ENCODE data around the gene UBE2V1. TPM values are rescaled to one million over a fixed set of nuclear protein-coding genes. Genes with fewer than 3 reads are reported as not detected.

Gene UBE2V1
- polyA plus RNA-seq, 3 donors = 62.2 to 95.5 (median 71.1) TPM

- H3K9ac ChIP-seq (ENCODE audit: insufficient read depth, low read length, poor library complexity, severe bottlenecking) = peak overlapping the region; percentile 24
- H3K27me3 ChIP-seq (ENCODE audit: control insufficient read depth in 2 of 2, insufficient read depth in 2 of 2, low read length in 2 of 2) = no peaks in the 10 kb centered on the region
- intact Hi-C loops (cut with micrococcal nuclease) = no loop called here
- no peaks in the 10 kb centered on the region for H3K9me3 ChIP-seq (replicated peaks in 1 of 2; ENCODE audit: control insufficient read depth in 1 of 2, insufficient read depth in 1 of 2, low read length in 2 of 2)
- H3K4me2 ChIP-seq (replicated peaks; ENCODE audit: extremely low read depth, low read length, poor library complexity, severe bottlenecking) = no peak overlapping the region
- no peaks in the 10 kb centered on the region for H3K36me3 ChIP-seq (replicated peaks in 1 of 2; ENCODE audit: control insufficient read depth in 1 of 2, insufficient read depth in 2 of 2, low read length in 2 of 2)
- Mint-ChIP-seq H3K27ac (peak overlapping the region; percentile 84 to 92 (median 92)), H3K9me3 (peaks cover 0 to 3% (median 0%) of the 10 kb centered on the region in 7 donors), H3K4me1 (peaks cover 17% of the 10 kb centered on the region), H3K36me3 (peaks cover 0 to 4% of the 10 kb centered on the region in 2 donors), H3K27me3 (ENCODE audit: low read depth in 3 of 3) (peaks cover 0 to 5% (median 2%) of the 10 kb centered on the region in 3 donors), H3K4me3 (no peak overlapping the region)
- no peak for DNase-seq
- peaks cover 17 to 20% of the 10 kb centered on the region in 2 donors for H3K4me1 ChIP-seq (ENCODE audit: control insufficient read depth in 1 of 2, insufficient read depth in 2 of 2, low read length in 2 of 2)
- H3K27ac ChIP-seq (ENCODE audit: low read depth in 1 of 2, low read length in 2 of 2) = peak overlapping the region; percentile 68 to 81
- no peaks in the 10 kb centered on the region for H4K20me1 ChIP-seq (ENCODE audit: insufficient read depth, low read length)
- H3K4me3 ChIP-seq (replicated peaks in 1 of 3; ENCODE audit: low read depth in 2 of 3, low read length in 3 of 3) = no peak overlapping the region
- peak overlapping the region; percentile 4 for H2AFZ ChIP-seq (ENCODE audit: insufficient read depth, low read depth, low read length, poor library complexity, severe bottlenecking)
- no peaks in the 10 kb centered on the region for H3K79me2 ChIP-seq (ENCODE audit: insufficient read depth, low read length)
- whole genome bisulfite sequencing (ENCODE audit: insufficient coverage) = 88% methylated on average over 13 of the region's 17 CpGs
- no peak for TF ChIP-seq CTCF (IDR thresholded peaks at IDR 0.05)
These were observed 72.3 kb downstream of the UBE2V1 start for GRCh38 chr20:50040432-50041245.

- peaks cover 0 to 5% (median 2%) of the 10 kb centered on the region in 3 donors for H3K27me3 Mint-ChIP-seq (ENCODE audit: low read depth in 3 of 3)
- Histone ChIP-seq H4K20me1 (ENCODE audit: insufficient read depth, low read length) (no peaks in the 10 kb centered on the region), H3K9ac (ENCODE audit: insufficient read depth, low read length, poor library complexity, severe bottlenecking) (no peak overlapping the region), H3K9me3 (replicated peaks in 1 of 2; ENCODE audit: control insufficient read depth in 1 of 2, insufficient read depth in 1 of 2, low read length in 2 of 2) (no peaks in the 10 kb centered on the region), H2AFZ (ENCODE audit: insufficient read depth, low read depth, low read length, poor library complexity, severe bottlenecking) (no peak overlapping the region), H3K27me3 (ENCODE audit: control insufficient read depth in 2 of 2, insufficient read depth in 2 of 2, low read length in 2 of 2) (no peaks in the 10 kb centered on the region), H3K79me2 (ENCODE audit: insufficient read depth, low read length) (no peaks in the 10 kb centered on the region), H3K4me3 (replicated peaks in 1 of 3; ENCODE audit: low read depth in 2 of 3, low read length in 3 of 3) (no peak overlapping the region), H3K36me3 (replicated peaks in 1 of 2; ENCODE audit: control insufficient read depth in 1 of 2, insufficient read depth in 2 of 2, low read length in 2 of 2) (no peaks in the 10 kb centered on the region), H3K27ac (ENCODE audit: low read depth in 1 of 2, low read length in 2 of 2) (no peak overlapping the region), H3K4me2 (replicated peaks; ENCODE audit: extremely low read depth, low read length, poor library complexity, severe bottlenecking) (no peak overlapping the region), H3K4me1 (ENCODE audit: control insufficient read depth in 1 of 2, insufficient read depth in 2 of 2, low read length in 2 of 2) (peaks cover 18 to 21% of the 10 kb centered on the region in 2 donors)
- 92% methylated on average over 9 of the region's 10 CpGs for WGBS (ENCODE audit: insufficient coverage)
- DNase-seq = no peak
- no peak for TF ChIP-seq CTCF (IDR thresholded peaks at IDR 0.05)
- peaks cover 18% of the 10 kb centered on the region for H3K4me1 Mint-ChIP-seq
- no peak overlapping the region for H3K4me3 Mint-ChIP-seq
- H3K9me3 Mint-ChIP-seq = peaks cover 0 to 2% (median 0%) of the 10 kb centered on the region in 7 donors
- H3K36me3 Mint-ChIP-seq = peaks cover 0 to 4% of the 10 kb centered on the region in 2 donors
- peak overlapping the region in 2 of 7 donors; percentile 36 to 57 for H3K27ac Mint-ChIP-seq
- intact Hi-C loops (cut with micrococcal nuclease) = no loop called here
These were observed 73.1 kb downstream of the UBE2V1 start for GRCh38 chr20:50039706-50040431.
